Motor neuron (in vitro differentiated cells): ENCODE results near the gene IQCC. TPM values are rescaled to one million over a fixed set of nuclear protein-coding genes. Genes with fewer than 3 reads are reported as not detected.

Experiments
- ATAC-seq, 8 experiments: fragments of 200-7000 bp; cut with Tn5 transposase; replicated peaks in 6 of 8; 2 replicates each; pipeline ENCODE4 v1.8.0; 2021; ENCODE audit warnings: mild to moderate bottlenecking in 8 of 8, moderate library complexity in 8 of 8
- H3K27ac ChIP-seq, 2 donors: fragments of 250-450 bp; sonication (Bioruptor Pico); 2 replicates each; pipeline ENCODE4 v1.9.0; 2021; ENCODE audit warnings: antibody characterized with exemption in 2 of 2, mild to moderate bottlenecking in 2 of 2, moderate library complexity in 1 of 2
- H3K4me1 ChIP-seq, 2 donors: fragments of 250-450 bp; sonication (Bioruptor Pico); replicated peaks in 1 of 2; 2 replicates each; pipeline ENCODE4 v1.6.1; 2021; ENCODE audit warnings: antibody characterized with exemption in 2 of 2, mild to moderate bottlenecking in 2 of 2, moderate library complexity in 1 of 2
- H3K4me3 ChIP-seq, 5 donors: fragments of 250-450 bp; sonication (Bioruptor Pico); 2 replicates each; pipeline ENCODE4 v1.9.0; 2021; ENCODE audit warnings: antibody characterized with exemption in 5 of 5, mild to moderate bottlenecking in 5 of 5, moderate library complexity in 4 of 5
- WGBS, 10 experiments: fragments of 450-650 bp; shearing (Covaris generic); methylation state at CpG; one replicate each; pipeline ENCODE4 v1.0.0; 2022; 5-methylcytosine and 5-hydroxymethylcytosine counted together
- in situ Hi-C, 9 experiments: fragments of 400-800 bp; cut with MboI; loops; one replicate each; pipeline ENCODE4 v1.15.0; 2021; ENCODE audit warnings: low sequenced_read_pairs in 9 of 9, low pct_unique_long_range_greater_than_20kb in 2 of 9; ENCODE audit not compliant: unreplicated experiment in 9 of 9
- total RNA-seq, 8 experiments: library from RNA; unstranded; fragments of 300-600 nt; gene quantifications; 2 replicates each; pipeline versions ENCODE4 v1.2.3 to v1.2.4, GENCODE V29; 2022

Gene IQCC
- total RNA-seq, 8 experiments from 2014 or later, result 0.97 to 13.7 (median 6.7) TPM

- Histone ChIP-seq H3K4me1 (peaks cover 0 to under 1% of the 10 kb centered on the region in 2 donors), H3K4me3 (no peak overlapping the region), H3K27ac (no peak overlapping the region)
- in situ Hi-C loops, result no loop called here
- ATAC-seq, result no peak
- 43 to 89% (median 70%) methylated on average over 1 to 9 of the region's 9 CpGs for WGBS, 10 experiments
Measured at GRCh38 chr1:32256473-32257226, 51.2 kb downstream of the IQCC start.

- no peak for ATAC-seq
- in situ Hi-C loops, result no loop called here
Measured at GRCh38 chr1:32257227-32257508, 51.7 kb downstream of the IQCC start.

More at GRCh38 chr1:32257227-32257508, 51.7 kb downstream of the IQCC start:
- H3K27ac ChIP-seq, result no peak overlapping the region
- 70 to 96% (median 85%) methylated on average over 2 to 6 of the region's 6 CpGs; no CpG with 5 or more reads in 3 of the 10 experiments for WGBS, 10 experiments
- no peak overlapping the region for H3K4me3 ChIP-seq
- no peaks in the 10 kb centered on the region for H3K4me1 ChIP-seq

Other genes starting within 250 kb of the IQCC start
- 100 to 1,000 TPM in 6 of 8 experiments, 10 to 100 TPM in 2; 41.9 to 242 (median 141) TPM for gene KHDRBS1, start 191.8 kb upstream of the IQCC start, total RNA-seq
- gene TMEM39B, start 132.7 kb upstream of the IQCC start, total RNA-seq, result 10 to 100 TPM in 6 of 8 experiments, 1 to 10 TPM in 2; 6.2 to 25.8 (median 14.9) TPM
- 10 to 100 TPM; 35.3 to 53.4 (median 40.7) TPM for gene KPNA6, start 97.6 kb upstream of the IQCC start, total RNA-seq
- 10 to 100 TPM; 35.0 to 98.3 (median 60.4) TPM for gene TXLNA, start 26.0 kb upstream of the IQCC start, total RNA-seq
- 10 to 100 TPM; 14.6 to 92.6 (median 53.7) TPM for gene CCDC28B, start 5.1 kb upstream of the IQCC start, total RNA-seq
- 1 to 10 TPM in 3 of 8 experiments, under 1 TPM in 5; 0.25 to 3.7 (median 0.98) TPM for gene DCDC2B, start 3.4 kb downstream of the IQCC start, total RNA-seq
- gene TMEM234, start 16.7 kb downstream of the IQCC start, total RNA-seq, result 10 to 100 TPM; 15.1 to 31.8 (median 25.6) TPM
- gene EIF3I, start 16.7 kb downstream of the IQCC start, total RNA-seq, result 100 to 1,000 TPM; 174 to 366 (median 241) TPM
- gene FAM167B, start 41.6 kb downstream of the IQCC start, total RNA-seq, result 10 to 100 TPM in 2 of 8 experiments, 1 to 10 TPM in 2, under 1 TPM in 3, not detected in 1; 0.49 to 12.0 (median 2.2) TPM
- 1 to 10 TPM in 3 of 8 experiments, under 1 TPM in 1, not detected in 4; 0.63 to 1.4 (median 1.2) TPM for gene LCK, start 45.6 kb downstream of the IQCC start, total RNA-seq
- 100 to 1,000 TPM in 2 of 8 experiments, 10 to 100 TPM in 6; 45.7 to 124 (median 77.0) TPM for gene HDAC1, start 86.4 kb downstream of the IQCC start, total RNA-seq
- gene MARCKSL1, start 130.6 kb downstream of the IQCC start, total RNA-seq, result 100 to 1,000 TPM in 7 of 8 experiments, 10 to 100 TPM in 1; 32.9 to 922 (median 250) TPM
- 1 to 10 TPM; 1.1 to 6.7 (median 4.3) TPM for gene FAM229A, start 156.8 kb downstream of the IQCC start, total RNA-seq
- gene TSSK3, start 156.9 kb downstream of the IQCC start, total RNA-seq, result 1 to 10 TPM in 7 of 8 experiments, under 1 TPM in 1; 0.92 to 6.9 (median 2.5) TPM
- 100 to 1,000 TPM in 4 of 8 experiments, 10 to 100 TPM in 4; 60.0 to 135 (median 94.0) TPM for gene BSDC1, start 188.8 kb downstream of the IQCC start, total RNA-seq